Measurements from ENCODE around the gene MADCAM1. TPM values are rescaled to one million over a fixed set of nuclear protein-coding genes. Genes with fewer than 3 reads are reported as not detected.

The MADCAM1 gene
- total RNA-seq, 1 experiment from 2014 or later: 0.84 TPM

- intact Hi-C loops (cut with micrococcal nuclease; ENCODE audit: unreplicated experiment): no loop called here
- CTCF ChIA-PET: no interaction called here
- no TSS peak for BruUV-seq (replicated peaks)
- no peak for DNase-seq (ENCODE audit: low spot score)
- Histone ChIP-seq H3K36me3 (ENCODE audit: insufficient read depth, low read length, poor library complexity, severe bottlenecking) (no peaks in the 10 kb centered on the region), H3K27ac (ENCODE audit: low read depth, low read length, poor library complexity, severe bottlenecking) (no peak overlapping the region), H3K4me1 (ENCODE audit: insufficient read depth, low read length, poor library complexity, severe bottlenecking) (no peaks in the 10 kb centered on the region), H3K27me3 (replicated peaks; ENCODE audit: insufficient read depth, low read depth, low read length, poor library complexity) (no peaks in the 10 kb centered on the region), H3K4me3 (ENCODE audit: low read depth, low read length, poor library complexity, severe bottlenecking) (no peak overlapping the region), H3K9me3 (ENCODE audit: low read depth, low read length, poor library complexity, severe bottlenecking) (no peaks in the 10 kb centered on the region)
- POLR2A ChIA-PET (ENCODE audit: low non-redundant PET): no interaction called here
- no peak for TF ChIP-seq EZH2 (IDR thresholded peaks at IDR 0.05; ENCODE audit: borderline replicate concordance, low read depth, low read length, poor library complexity, severe bottlenecking)
- TF ChIP-seq, protein P1, sequence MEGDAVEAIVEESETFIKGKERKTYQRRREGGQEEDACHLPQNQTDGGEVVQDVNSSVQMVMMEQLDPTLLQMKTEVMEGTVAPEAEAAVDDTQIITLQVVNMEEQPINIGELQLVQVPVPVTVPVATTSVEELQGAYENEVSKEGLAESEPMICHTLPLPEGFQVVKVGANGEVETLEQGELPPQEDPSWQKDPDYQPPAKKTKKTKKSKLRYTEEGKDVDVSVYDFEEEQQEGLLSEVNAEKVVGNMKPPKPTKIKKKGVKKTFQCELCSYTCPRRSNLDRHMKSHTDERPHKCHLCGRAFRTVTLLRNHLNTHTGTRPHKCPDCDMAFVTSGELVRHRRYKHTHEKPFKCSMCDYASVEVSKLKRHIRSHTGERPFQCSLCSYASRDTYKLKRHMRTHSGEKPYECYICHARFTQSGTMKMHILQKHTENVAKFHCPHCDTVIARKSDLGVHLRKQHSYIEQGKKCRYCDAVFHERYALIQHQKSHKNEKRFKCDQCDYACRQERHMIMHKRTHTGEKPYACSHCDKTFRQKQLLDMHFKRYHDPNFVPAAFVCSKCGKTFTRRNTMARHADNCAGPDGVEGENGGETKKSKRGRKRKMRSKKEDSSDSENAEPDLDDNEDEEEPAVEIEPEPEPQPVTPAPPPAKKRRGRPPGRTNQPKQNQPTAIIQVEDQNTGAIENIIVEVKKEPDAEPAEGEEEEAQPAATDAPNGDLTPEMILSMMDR (conservative IDR thresholded peaks at IDR 0.05; ENCODE audit: low read depth, low read length): no peak
Observed at GRCh38 chr19:468587-469256, 27.6 kb upstream of the MADCAM1 start.

DNA sequence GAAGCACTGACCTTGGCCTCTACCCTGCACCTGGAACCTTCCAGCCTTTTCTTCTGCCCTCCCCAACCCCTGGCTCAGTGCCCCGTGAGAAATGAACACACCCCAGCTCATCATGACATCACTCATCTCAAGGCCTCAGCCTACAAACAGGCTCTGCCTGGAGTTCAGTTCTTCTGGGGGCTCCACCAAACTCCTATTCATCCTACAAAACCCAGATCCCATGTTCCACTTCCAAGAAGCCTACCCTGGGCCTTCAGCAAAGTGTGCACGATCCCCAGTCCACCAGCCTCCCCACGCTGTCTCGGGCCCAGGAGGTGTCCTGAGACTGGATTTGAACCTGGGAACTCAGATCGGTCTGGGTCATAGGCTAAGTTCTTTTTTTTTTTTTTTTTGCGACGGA is 26.5 kb upstream of the MADCAM1 start:
- CTCF ChIA-PET: no interaction called here
- Histone ChIP-seq H3K9me3 (ENCODE audit: low read depth, low read length, poor library complexity, severe bottlenecking) (no peaks in the 10 kb centered on the region), H3K4me1 (ENCODE audit: insufficient read depth, low read length, poor library complexity, severe bottlenecking) (no peaks in the 10 kb centered on the region), H3K27me3 (replicated peaks; ENCODE audit: insufficient read depth, low read depth, low read length, poor library complexity) (no peaks in the 10 kb centered on the region), H3K27ac (ENCODE audit: low read depth, low read length, poor library complexity, severe bottlenecking) (no peak overlapping the region), H3K4me3 (ENCODE audit: low read depth, low read length, poor library complexity, severe bottlenecking) (no peak overlapping the region), H3K36me3 (ENCODE audit: insufficient read depth, low read length, poor library complexity, severe bottlenecking) (no peaks in the 10 kb centered on the region)
- intact Hi-C loops (cut with micrococcal nuclease; ENCODE audit: unreplicated experiment): no loop called here
- BruUV-seq (replicated peaks): no TSS peak
- no peak for TF ChIP-seq EZH2 (IDR thresholded peaks at IDR 0.05; ENCODE audit: borderline replicate concordance, low read depth, low read length, poor library complexity, severe bottlenecking)
- TF ChIP-seq, protein P1 (conservative IDR thresholded peaks at IDR 0.05; ENCODE audit: low read depth, low read length): no peak
- POLR2A ChIA-PET (ENCODE audit: low non-redundant PET): no interaction called here
- no peak for DNase-seq (ENCODE audit: low spot score)

DNA sequence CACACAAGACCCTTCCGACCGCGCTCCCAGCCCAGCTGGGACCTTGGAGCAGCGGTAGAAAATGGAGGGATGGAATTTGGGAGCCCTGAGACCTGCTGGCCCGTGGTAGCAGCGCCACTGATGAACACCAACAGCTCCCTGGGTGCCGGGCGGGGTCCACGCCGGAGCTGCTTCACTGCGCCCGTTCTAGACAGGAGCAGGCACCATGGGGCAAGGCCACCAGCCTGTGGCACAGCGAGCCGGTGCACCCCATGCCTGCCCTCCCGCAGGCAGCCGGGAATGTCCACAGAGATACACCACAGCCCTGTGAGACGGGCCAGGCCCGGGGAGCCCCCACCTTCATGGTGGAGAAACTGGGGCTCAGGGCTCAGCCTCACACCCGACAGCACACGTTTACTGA is 25.6 kb upstream of the MADCAM1 start:
- CTCF ChIA-PET: no interaction called here
- POLR2A ChIA-PET (ENCODE audit: low non-redundant PET): no interaction called here
- Histone ChIP-seq H3K27ac (ENCODE audit: low read depth, low read length, poor library complexity, severe bottlenecking) (no peak overlapping the region), H3K36me3 (ENCODE audit: insufficient read depth, low read length, poor library complexity, severe bottlenecking) (no peaks in the 10 kb centered on the region), H3K4me1 (ENCODE audit: insufficient read depth, low read length, poor library complexity, severe bottlenecking) (no peaks in the 10 kb centered on the region), H3K27me3 (replicated peaks; ENCODE audit: insufficient read depth, low read depth, low read length, poor library complexity) (no peaks in the 10 kb centered on the region), H3K4me3 (ENCODE audit: low read depth, low read length, poor library complexity, severe bottlenecking) (no peak overlapping the region), H3K9me3 (ENCODE audit: low read depth, low read length, poor library complexity, severe bottlenecking) (no peaks in the 10 kb centered on the region)
- TF ChIP-seq, protein P1 (conservative IDR thresholded peaks at IDR 0.05; ENCODE audit: low read depth, low read length): no peak
- no peak for TF ChIP-seq EZH2 (IDR thresholded peaks at IDR 0.05; ENCODE audit: borderline replicate concordance, low read depth, low read length, poor library complexity, severe bottlenecking)
- DNase-seq (ENCODE audit: low spot score): no peak
- intact Hi-C loops (cut with micrococcal nuclease; ENCODE audit: unreplicated experiment): no loop called here
- BruUV-seq (replicated peaks): no TSS peak
